ENCODE results near the gene DNAJB2. TPM values are rescaled to one million over a fixed set of nuclear protein-coding genes. Genes with fewer than 3 reads are reported as not detected.

Gene DNAJB2
- total RNA-seq, 2 donors from 2014 or later = 155 to 163 TPM

GRCh38 chr2:219268294-219268693, 10.9 kb upstream of the DNAJB2 start:
- intact Hi-C loops (cut with DNase I) = no loop called here
- H3K4me3 ChIP-seq = no peak overlapping the region
- TF ChIP-seq POLR2AphosphoS5 (IDR thresholded peaks at IDR 0.05) = no peak
- no peak for TF ChIP-seq POLR2A (IDR thresholded peaks at IDR 0.05)
- H3K36me3 ChIP-seq = no peaks in the 10 kb centered on the region
- 98% methylated on average over 2 of the region's 2 CpGs for WGBS
- H3K27me3 ChIP-seq (replicated peaks; ENCODE audit: insufficient read depth) = no peaks in the 10 kb centered on the region
- no peaks in the 10 kb centered on the region for H3K4me1 ChIP-seq (replicated peaks)
- no peak for DNase-seq (ENCODE audit: low spot score)
- no peak overlapping the region for H3K27ac ChIP-seq
- H3K9me3 ChIP-seq = no peaks in the 10 kb centered on the region

- Histone ChIP-seq H3K4me1 (replicated peaks) (no peaks in the 10 kb centered on the region), H3K27ac (no peak overlapping the region), H3K9me3 (no peaks in the 10 kb centered on the region), H3K36me3 (no peaks in the 10 kb centered on the region), H3K27me3 (replicated peaks; ENCODE audit: insufficient read depth) (no peaks in the 10 kb centered on the region), H3K4me3 (no peak overlapping the region)
- TF ChIP-seq POLR2A (IDR thresholded peaks at IDR 0.05) (no peak), CTCF (IDR thresholded peaks at IDR 0.05) (no peak)
- intact Hi-C loops (cut with DNase I) = no loop called here
- no peak for DNase-seq (ENCODE audit: low spot score)
- 38% methylated on average over 8 of the region's 8 CpGs for WGBS
Observed at GRCh38 chr2:219269362-219270054, 9.7 kb upstream of the DNAJB2 start.

- Histone ChIP-seq H3K9me3 (no peaks in the 10 kb centered on the region), H3K4me1 (replicated peaks) (no peaks in the 10 kb centered on the region), H3K4me3 (no peak overlapping the region), H3K36me3 (no peaks in the 10 kb centered on the region), H3K27me3 (replicated peaks; ENCODE audit: insufficient read depth) (no peaks in the 10 kb centered on the region), H3K27ac (no peak overlapping the region)
- no peak for TF ChIP-seq CTCF (IDR thresholded peaks at IDR 0.05)
- TF ChIP-seq POLR2A (IDR thresholded peaks at IDR 0.05) = no peak
- TF ChIP-seq POLR2AphosphoS5 (IDR thresholded peaks at IDR 0.05) = no peak
- 91% methylated on average over 5 of the region's 5 CpGs for WGBS
- intact Hi-C loops (cut with DNase I) = no loop called here
- DNase-seq (ENCODE audit: low spot score) = no peak
Observed at GRCh38 chr2:219270055-219270372, 9.2 kb upstream of the DNAJB2 start.

GRCh38 chr2:219271021-219271420, 8.1 kb upstream of the DNAJB2 start:
- intact Hi-C loops (cut with DNase I) = no loop called here
- H3K27ac ChIP-seq = no peak overlapping the region
- H3K4me1 ChIP-seq (replicated peaks) = no peaks in the 10 kb centered on the region
- H3K4me3 ChIP-seq = no peak overlapping the region
- H3K27me3 ChIP-seq (replicated peaks; ENCODE audit: insufficient read depth) = no peaks in the 10 kb centered on the region
- TF ChIP-seq CTCF (IDR thresholded peaks at IDR 0.05) (no peak), POLR2AphosphoS5 (IDR thresholded peaks at IDR 0.05) (no peak), POLR2A (IDR thresholded peaks at IDR 0.05) (no peak)
- no peak for DNase-seq (ENCODE audit: low spot score)
- 78% methylated on average over 2 of the region's 2 CpGs for WGBS
- H3K36me3 ChIP-seq = no peaks in the 10 kb centered on the region
- H3K9me3 ChIP-seq = no peaks in the 10 kb centered on the region

GRCh38 chr2:219272356-219272755, 6.8 kb upstream of the DNAJB2 start:
- H3K36me3 ChIP-seq = no peaks in the 10 kb centered on the region
- no peak overlapping the region for H3K27ac ChIP-seq
- DNase-seq (ENCODE audit: low spot score) = no peak
- intact Hi-C loops (cut with DNase I) = no loop called here
- WGBS = 93% methylated on average over 4 of the region's 4 CpGs
- no peak for TF ChIP-seq CTCF (IDR thresholded peaks at IDR 0.05)
- no peak for TF ChIP-seq POLR2A (IDR thresholded peaks at IDR 0.05)
- TF ChIP-seq POLR2AphosphoS5 (IDR thresholded peaks at IDR 0.05) = no peak
- no peaks in the 10 kb centered on the region for H3K4me1 ChIP-seq (replicated peaks)
- no peaks in the 10 kb centered on the region for H3K9me3 ChIP-seq
- no peaks in the 10 kb centered on the region for H3K27me3 ChIP-seq (replicated peaks; ENCODE audit: insufficient read depth)
- H3K4me3 ChIP-seq = no peak overlapping the region

All from prostate gland (tissue), 2 donors.